Vagina (tissue), 2 donors: ENCODE data around the gene WIPF3.

Experiments used
- POLR2A ChIP-seq, 2 donors: fragments of 450-650 bp; IDR thresholded peaks; one replicate each; pipeline ENCODE4 v1.6.1; 2017; ENCODE audit warnings: antibody characterized with exemption in 2 of 2, mild to moderate bottlenecking in 2 of 2, moderate library complexity in 2 of 2
- POLR2AphosphoS5 ChIP-seq, 2 donors: sonication (generic); formaldehyde crosslinking; IDR thresholded peaks; one replicate each; pipeline ENCODE4 v1.9.0; 2017; ENCODE audit warnings: antibody characterized with exemption in 2 of 2, mild to moderate bottlenecking in 2 of 2, low read depth in 1 of 2; ENCODE audit not compliant: insufficient read depth in 1 of 2
- TF ChIP-seq, protein P1 (sequence below), 3 experiments: fragments of 450-650 bp in 2 of 3; fragments of 200-600 bp in 1 of 3; sonication (generic) in 1 of 3; IDR thresholded peaks; one replicate each; pipeline ENCODE4 v1.5.1; 2017 to 2019; ENCODE audit warnings: antibody characterized with exemption in 3 of 3, mild to moderate bottlenecking in 2 of 3, moderate library complexity in 2 of 3

DNA sequence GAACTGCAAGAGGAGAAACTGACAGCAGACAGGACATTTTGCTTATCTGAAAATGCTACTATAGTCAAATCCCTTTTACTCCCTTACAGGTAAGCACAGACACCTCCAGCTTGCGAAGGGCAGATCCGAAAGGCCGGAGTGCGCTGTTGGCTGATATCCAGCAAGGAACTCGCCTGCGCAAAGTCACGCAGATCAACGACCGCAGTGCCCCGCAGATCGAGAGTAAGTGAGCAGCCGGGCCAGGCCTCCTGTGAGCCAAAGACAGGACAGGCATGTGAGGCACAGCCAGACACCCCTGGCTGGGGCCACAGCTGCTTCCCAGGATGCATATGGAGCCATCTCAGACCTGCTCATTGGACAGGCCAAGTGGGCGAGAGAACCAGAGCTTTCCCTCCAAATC is 69.4 kb downstream of the WIPF3 start:
- no peak for TF ChIP-seq POLR2A (IDR thresholded peaks at IDR 0.05)
- TF ChIP-seq, protein P1, sequence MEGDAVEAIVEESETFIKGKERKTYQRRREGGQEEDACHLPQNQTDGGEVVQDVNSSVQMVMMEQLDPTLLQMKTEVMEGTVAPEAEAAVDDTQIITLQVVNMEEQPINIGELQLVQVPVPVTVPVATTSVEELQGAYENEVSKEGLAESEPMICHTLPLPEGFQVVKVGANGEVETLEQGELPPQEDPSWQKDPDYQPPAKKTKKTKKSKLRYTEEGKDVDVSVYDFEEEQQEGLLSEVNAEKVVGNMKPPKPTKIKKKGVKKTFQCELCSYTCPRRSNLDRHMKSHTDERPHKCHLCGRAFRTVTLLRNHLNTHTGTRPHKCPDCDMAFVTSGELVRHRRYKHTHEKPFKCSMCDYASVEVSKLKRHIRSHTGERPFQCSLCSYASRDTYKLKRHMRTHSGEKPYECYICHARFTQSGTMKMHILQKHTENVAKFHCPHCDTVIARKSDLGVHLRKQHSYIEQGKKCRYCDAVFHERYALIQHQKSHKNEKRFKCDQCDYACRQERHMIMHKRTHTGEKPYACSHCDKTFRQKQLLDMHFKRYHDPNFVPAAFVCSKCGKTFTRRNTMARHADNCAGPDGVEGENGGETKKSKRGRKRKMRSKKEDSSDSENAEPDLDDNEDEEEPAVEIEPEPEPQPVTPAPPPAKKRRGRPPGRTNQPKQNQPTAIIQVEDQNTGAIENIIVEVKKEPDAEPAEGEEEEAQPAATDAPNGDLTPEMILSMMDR (IDR thresholded peaks at IDR 0.05) = no peak
- TF ChIP-seq POLR2AphosphoS5 (IDR thresholded peaks at IDR 0.05; ENCODE audit: insufficient read depth in 1 of 2, low read depth in 1 of 2) = no peak
